Fibroblast of skin of left biceps (primary cell): ENCODE measurements around the gene FBLN2.

Experiments
- DNase-seq, 2 experiments: peaks; one replicate each; pipeline ENCODE4 v3.0.0-alpha.2; 2013; ENCODE audit warnings: low read depth in 2 of 2

The FBLN2 gene

GRCh38 chr3:13647298-13648059 is 98.6 kb downstream of the FBLN2 start:
- no peak for DNase-seq

- peak; percentile 21 to 26 for DNase-seq
Measured at GRCh38 chr3:13648060-13649001, 99.4 kb downstream of the FBLN2 start.

- DNase-seq, result peak; percentile 21 to 27
Measured at GRCh38 chr3:13650210-13651056, 101.5 kb downstream of the FBLN2 start.

GRCh38 chr3:13651057-13651400 is 102.1 kb downstream of the FBLN2 start:
- DNase-seq, result no peak

- DNase-seq, result no peak
Measured at GRCh38 chr3:13651775-13652428, 103.0 kb downstream of the FBLN2 start.

- DNase-seq, result no peak
Measured at GRCh38 chr3:13652728-13653127, 103.8 kb downstream of the FBLN2 start.

- DNase-seq, result no peak
Measured at GRCh38 chr3:13653631-13654279, 104.8 kb downstream of the FBLN2 start.

- DNase-seq, result no peak
Measured at GRCh38 chr3:13654330-13655060, 105.6 kb downstream of the FBLN2 start.

GRCh38 chr3:13655061-13655913 is 106.4 kb downstream of the FBLN2 start:
- no peak for DNase-seq

GRCh38 chr3:13656584-13657301 is 107.8 kb downstream of the FBLN2 start:
- DNase-seq, result no peak

- no peak for DNase-seq
Measured at GRCh38 chr3:13657660-13658435, 108.9 kb downstream of the FBLN2 start.

GRCh38 chr3:13658681-13659080 is 109.8 kb downstream of the FBLN2 start:
- DNase-seq, result no peak

GRCh38 chr3:13659221-13659969 is 110.5 kb downstream of the FBLN2 start:
- no peak for DNase-seq

- no peak for DNase-seq
Measured at GRCh38 chr3:13660042-13660874, 111.3 kb downstream of the FBLN2 start.

- no peak for DNase-seq
Measured at GRCh38 chr3:13661121-13661520, 112.2 kb downstream of the FBLN2 start.

GRCh38 chr3:13662238-13662847 is 113.4 kb downstream of the FBLN2 start:
- DNase-seq, result no peak
